ENCODE results near the gene HBD. TPM values are rescaled to one million over a fixed set of nuclear protein-coding genes. Genes with fewer than 3 reads are reported as not detected.

HBD gene
- total RNA-seq, 1 donor from 2014 or later, result not detected

GRCh38 chr11:5238486-5238885, 4.2 kb upstream of the HBD start:
- TF ChIP-seq CTCF (IDR thresholded peaks at IDR 0.05), result no peak
- Mint-ChIP-seq H3K9me3 (ENCODE audit: low read depth) (no peaks in the 10 kb centered on the region), H3K27ac (ENCODE audit: unreplicated experiment) (no peak overlapping the region), H3K4me1 (ENCODE audit: low read depth) (no peaks in the 10 kb centered on the region), H3K4me3 (ENCODE audit: unreplicated experiment) (no peak overlapping the region), H3K36me3 (ENCODE audit: low read depth) (no peaks in the 10 kb centered on the region), H3K27me3 (ENCODE audit: low read depth) (peaks cover 49% of the 10 kb centered on the region)
- no peak for DNase-seq (ENCODE audit: low spot score)

- no peaks in the 10 kb centered on the region for H3K9me3 Mint-ChIP-seq (ENCODE audit: low read depth)
These were observed 3.1 kb upstream of the HBD start for GRCh38 chr11:5237420-5237819.

GRCh38 chr11:5235364-5236095, 1.2 kb upstream of the HBD start:
- no peak for TF ChIP-seq CTCF (IDR thresholded peaks at IDR 0.05)
- no peak overlapping the region for H3K4me3 Mint-ChIP-seq (ENCODE audit: unreplicated experiment)
- no peaks in the 10 kb centered on the region for H3K36me3 Mint-ChIP-seq (ENCODE audit: low read depth)
- DNase-seq (ENCODE audit: low spot score), result no peak
- peaks cover 34% of the 10 kb centered on the region for H3K27me3 Mint-ChIP-seq (ENCODE audit: low read depth)
- H3K27ac Mint-ChIP-seq (ENCODE audit: unreplicated experiment), result no peak overlapping the region
- H3K9me3 Mint-ChIP-seq (ENCODE audit: low read depth), result no peaks in the 10 kb centered on the region
- no peaks in the 10 kb centered on the region for H3K4me1 Mint-ChIP-seq (ENCODE audit: low read depth)

More at GRCh38 chr11:5237420-5237819, 3.1 kb upstream of the HBD start:
- H3K36me3 Mint-ChIP-seq (ENCODE audit: low read depth), result no peaks in the 10 kb centered on the region
- no peak for DNase-seq (ENCODE audit: low spot score)
- no peak for TF ChIP-seq CTCF (IDR thresholded peaks at IDR 0.05)
- peaks cover 44% of the 10 kb centered on the region for H3K27me3 Mint-ChIP-seq (ENCODE audit: low read depth)
- no peak overlapping the region for H3K4me3 Mint-ChIP-seq (ENCODE audit: unreplicated experiment)
- no peak overlapping the region for H3K27ac Mint-ChIP-seq (ENCODE audit: unreplicated experiment)
- no peaks in the 10 kb centered on the region for H3K4me1 Mint-ChIP-seq (ENCODE audit: low read depth)

GRCh38 chr11:5233307-5233706, 976 bp downstream of the HBD start:
- Mint-ChIP-seq H3K9me3 (ENCODE audit: low read depth) (no peaks in the 10 kb centered on the region), H3K27me3 (ENCODE audit: low read depth) (peaks cover 23% of the 10 kb centered on the region), H3K4me3 (ENCODE audit: unreplicated experiment) (no peak overlapping the region), H3K4me1 (ENCODE audit: low read depth) (no peaks in the 10 kb centered on the region), H3K36me3 (ENCODE audit: low read depth) (no peaks in the 10 kb centered on the region), H3K27ac (ENCODE audit: unreplicated experiment) (no peak overlapping the region)
- no peak for TF ChIP-seq CTCF (IDR thresholded peaks at IDR 0.05)
- no peak for DNase-seq (ENCODE audit: low spot score)

- Mint-ChIP-seq H3K27ac (ENCODE audit: unreplicated experiment) (no peak overlapping the region), H3K36me3 (ENCODE audit: low read depth) (no peaks in the 10 kb centered on the region), H3K27me3 (ENCODE audit: low read depth) (peaks cover 26% of the 10 kb centered on the region), H3K4me3 (ENCODE audit: unreplicated experiment) (no peak overlapping the region), H3K4me1 (ENCODE audit: low read depth) (no peaks in the 10 kb centered on the region), H3K9me3 (ENCODE audit: low read depth) (no peaks in the 10 kb centered on the region)
- no peak for TF ChIP-seq CTCF (IDR thresholded peaks at IDR 0.05)
- DNase-seq (ENCODE audit: low spot score), result no peak
These were observed 1.5 kb downstream of the HBD start for GRCh38 chr11:5232821-5233220.

Data from chondrocyte (in vitro differentiated cells).